ENCODE data around the gene FRMPD4.

The FRMPD4 gene

DNA sequence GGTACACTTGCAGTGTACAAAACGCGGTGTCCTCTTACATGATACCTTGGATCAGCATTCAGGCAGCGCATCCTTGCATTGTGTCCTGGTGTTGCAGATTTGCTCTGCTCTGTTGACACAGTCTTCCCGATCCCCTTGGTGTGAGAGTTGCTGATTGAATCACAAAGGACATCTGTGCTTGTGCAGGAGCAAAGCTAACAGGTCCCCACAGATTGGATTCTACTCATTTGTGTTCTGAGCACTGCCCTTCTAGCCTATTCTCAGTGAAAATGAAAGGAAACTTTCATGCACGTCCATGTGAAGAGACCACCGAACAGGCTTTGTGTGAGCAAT lies 171.4 kb downstream of the FRMPD4 start:
- Histone ChIP-seq H3K9me2 (ENCODE audit: low read depth, low read length) (no peaks in the 10 kb centered on the region), H3F3A (ENCODE audit: insufficient read depth, low read length) (no peaks in the 10 kb centered on the region), H3K79me2 (ENCODE audit: insufficient read depth, low read length) (no peaks in the 10 kb centered on the region), H3K27ac (ENCODE audit: low read depth, low read length, poor library complexity, severe bottlenecking) (no peak overlapping the region), H2AFZ (ENCODE audit: low read length) (no peak overlapping the region), H3K36me3 (ENCODE audit: insufficient read depth, low read length) (no peaks in the 10 kb centered on the region), H3K4me1 (ENCODE audit: insufficient read depth, low read length, severe bottlenecking) (no peaks in the 10 kb centered on the region), H3K4me2 (ENCODE audit: low read length) (no peak overlapping the region), H3K9ac (ENCODE audit: low read length) (no peak overlapping the region), H3K27me3 (ENCODE audit: insufficient read depth, low read length) (no peaks in the 10 kb centered on the region), H3K9me3 (ENCODE audit: low read length) (no peaks in the 10 kb centered on the region), H3K4me3 (ENCODE audit: low read depth, low read length, poor library complexity, severe bottlenecking) (no peak overlapping the region), H4K20me1 (ENCODE audit: insufficient read depth, low read length) (no peaks in the 10 kb centered on the region)
- no peak for TF ChIP-seq EZH2 (IDR thresholded peaks at IDR 0.05; ENCODE audit: borderline replicate concordance, low read length)
- TF ChIP-seq CTCF (IDR thresholded peaks at IDR 0.05; ENCODE audit: low read length): no peak

GRCh38 chrX:12314651-12315050 lies 176.4 kb downstream of the FRMPD4 start:
- Histone ChIP-seq H3K27ac (ENCODE audit: low read depth, low read length, poor library complexity, severe bottlenecking) (no peak overlapping the region), H3K27me3 (ENCODE audit: insufficient read depth, low read length) (no peaks in the 10 kb centered on the region), H2AFZ (ENCODE audit: low read length) (no peak overlapping the region), H3K79me2 (ENCODE audit: insufficient read depth, low read length) (no peaks in the 10 kb centered on the region), H3K4me1 (ENCODE audit: insufficient read depth, low read length, severe bottlenecking) (no peaks in the 10 kb centered on the region), H3K9me3 (ENCODE audit: low read length) (no peaks in the 10 kb centered on the region), H4K20me1 (ENCODE audit: insufficient read depth, low read length) (no peaks in the 10 kb centered on the region), H3K9me2 (ENCODE audit: low read depth, low read length) (no peaks in the 10 kb centered on the region), H3F3A (ENCODE audit: insufficient read depth, low read length) (no peaks in the 10 kb centered on the region), H3K4me3 (ENCODE audit: low read depth, low read length, poor library complexity, severe bottlenecking) (no peak overlapping the region), H3K4me2 (ENCODE audit: low read length) (no peak overlapping the region), H3K36me3 (ENCODE audit: insufficient read depth, low read length) (no peaks in the 10 kb centered on the region), H3K9ac (ENCODE audit: low read length) (no peak overlapping the region)
- no peak for TF ChIP-seq CTCF (IDR thresholded peaks at IDR 0.05; ENCODE audit: low read length)

DNA sequence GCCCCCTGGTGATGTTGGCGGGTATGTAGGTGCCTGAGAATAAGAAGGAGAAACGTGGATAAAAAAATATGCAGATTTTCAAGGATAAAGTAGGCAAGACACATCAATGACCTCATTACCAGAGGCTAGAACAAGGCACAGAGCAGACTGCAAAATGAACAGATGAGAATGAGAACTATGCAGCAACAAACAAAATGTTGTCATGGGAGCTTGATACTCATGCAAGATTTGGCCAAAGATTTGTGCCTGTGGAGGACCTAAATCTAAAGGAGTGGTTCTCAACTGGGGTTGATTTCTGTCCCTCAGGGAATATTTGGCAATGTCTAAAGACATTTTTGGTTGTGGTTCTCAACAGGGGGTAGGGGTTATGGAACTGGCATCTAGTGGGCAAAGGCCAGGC lies 177.3 kb downstream of the FRMPD4 start:
- H3K9ac ChIP-seq (ENCODE audit: low read length): no peak overlapping the region
- no peaks in the 10 kb centered on the region for H3K36me3 ChIP-seq (ENCODE audit: insufficient read depth, low read length)
- no peak overlapping the region for H3K27ac ChIP-seq (ENCODE audit: low read depth, low read length, poor library complexity, severe bottlenecking)
- H3K9me2 ChIP-seq (ENCODE audit: low read depth, low read length): no peaks in the 10 kb centered on the region
- H3K4me2 ChIP-seq (ENCODE audit: low read length): no peak overlapping the region
- no peaks in the 10 kb centered on the region for H3F3A ChIP-seq (ENCODE audit: insufficient read depth, low read length)
- H2AFZ ChIP-seq (ENCODE audit: low read length): no peak overlapping the region
- no peaks in the 10 kb centered on the region for H4K20me1 ChIP-seq (ENCODE audit: insufficient read depth, low read length)
- no peak overlapping the region for H3K4me3 ChIP-seq (ENCODE audit: low read depth, low read length, poor library complexity, severe bottlenecking)
- H3K4me1 ChIP-seq (ENCODE audit: insufficient read depth, low read length, severe bottlenecking): no peaks in the 10 kb centered on the region
- TF ChIP-seq CTCF (IDR thresholded peaks at IDR 0.05; ENCODE audit: low read length) (no peak), EZH2 (IDR thresholded peaks at IDR 0.05; ENCODE audit: borderline replicate concordance, low read length) (no peak)
- no peaks in the 10 kb centered on the region for H3K79me2 ChIP-seq (ENCODE audit: insufficient read depth, low read length)
- no peaks in the 10 kb centered on the region for H3K9me3 ChIP-seq (ENCODE audit: low read length)
- H3K27me3 ChIP-seq (ENCODE audit: insufficient read depth, low read length): no peaks in the 10 kb centered on the region
